ENCODE data around the gene ENPP7.

Gene ENPP7

GRCh38 chr17:79757140-79757745, 26.5 kb downstream of the ENPP7 start:
- no peak for DNase-seq (ENCODE audit: low read depth)
- TF ChIP-seq, protein P1, sequence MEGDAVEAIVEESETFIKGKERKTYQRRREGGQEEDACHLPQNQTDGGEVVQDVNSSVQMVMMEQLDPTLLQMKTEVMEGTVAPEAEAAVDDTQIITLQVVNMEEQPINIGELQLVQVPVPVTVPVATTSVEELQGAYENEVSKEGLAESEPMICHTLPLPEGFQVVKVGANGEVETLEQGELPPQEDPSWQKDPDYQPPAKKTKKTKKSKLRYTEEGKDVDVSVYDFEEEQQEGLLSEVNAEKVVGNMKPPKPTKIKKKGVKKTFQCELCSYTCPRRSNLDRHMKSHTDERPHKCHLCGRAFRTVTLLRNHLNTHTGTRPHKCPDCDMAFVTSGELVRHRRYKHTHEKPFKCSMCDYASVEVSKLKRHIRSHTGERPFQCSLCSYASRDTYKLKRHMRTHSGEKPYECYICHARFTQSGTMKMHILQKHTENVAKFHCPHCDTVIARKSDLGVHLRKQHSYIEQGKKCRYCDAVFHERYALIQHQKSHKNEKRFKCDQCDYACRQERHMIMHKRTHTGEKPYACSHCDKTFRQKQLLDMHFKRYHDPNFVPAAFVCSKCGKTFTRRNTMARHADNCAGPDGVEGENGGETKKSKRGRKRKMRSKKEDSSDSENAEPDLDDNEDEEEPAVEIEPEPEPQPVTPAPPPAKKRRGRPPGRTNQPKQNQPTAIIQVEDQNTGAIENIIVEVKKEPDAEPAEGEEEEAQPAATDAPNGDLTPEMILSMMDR (IDR thresholded peaks at IDR 0.05; ENCODE audit: insufficient read depth, low read depth, low read length, missing control alignments) = no peak
- no peak overlapping the region for H3K4me3 ChIP-seq (ENCODE audit: low read length)

GRCh38 chr17:79758271-79758670, 27.5 kb downstream of the ENPP7 start:
- TF ChIP-seq, protein P1 (IDR thresholded peaks at IDR 0.05; ENCODE audit: insufficient read depth, low read depth, low read length, missing control alignments) = no peak
- H3K4me3 ChIP-seq (ENCODE audit: low read length) = no peak overlapping the region
- DNase-seq (ENCODE audit: low read depth) = no peak

DNA sequence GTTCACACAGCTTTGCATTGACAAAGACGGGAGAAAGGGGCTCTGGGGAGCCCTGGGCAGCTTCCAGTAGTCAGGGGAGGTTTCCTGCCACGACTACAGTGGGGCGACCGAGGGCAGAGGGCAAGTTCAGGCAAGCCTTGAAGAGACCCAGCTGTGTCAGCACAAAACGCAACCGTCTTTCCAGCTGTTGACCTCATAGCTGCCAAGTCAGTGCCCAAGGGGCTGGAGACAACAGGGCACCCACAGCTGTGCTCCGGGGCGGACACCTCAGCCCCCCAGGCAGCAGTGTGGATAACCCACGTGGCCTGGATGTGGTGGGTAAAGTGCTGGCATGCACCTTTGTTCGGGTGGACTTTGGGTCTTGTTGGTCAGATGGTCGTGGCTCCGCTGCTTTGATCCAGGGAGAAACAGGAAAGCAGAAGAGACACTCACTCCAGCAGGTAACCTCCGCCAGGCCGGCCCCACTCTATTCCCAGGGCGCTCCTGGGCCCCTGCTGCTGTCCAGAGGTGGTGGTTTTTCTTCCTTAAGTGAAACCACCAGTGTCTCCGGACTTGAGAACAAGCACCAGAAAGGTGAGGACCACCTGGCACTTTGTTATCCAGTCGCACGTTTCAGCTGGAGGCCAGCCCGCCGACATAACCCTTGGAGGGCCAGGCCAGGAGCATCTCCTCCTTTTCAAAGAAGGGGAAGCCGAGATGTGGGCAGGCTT, 29.6 kb downstream of the ENPP7 start:
- H3K4me3 ChIP-seq (ENCODE audit: low read length) = no peak overlapping the region
- peak; percentile 37 for DNase-seq (ENCODE audit: low read depth)
- TF ChIP-seq, protein P1 (IDR thresholded peaks at IDR 0.05; ENCODE audit: insufficient read depth, low read depth, low read length, missing control alignments) = no peak

DNA sequence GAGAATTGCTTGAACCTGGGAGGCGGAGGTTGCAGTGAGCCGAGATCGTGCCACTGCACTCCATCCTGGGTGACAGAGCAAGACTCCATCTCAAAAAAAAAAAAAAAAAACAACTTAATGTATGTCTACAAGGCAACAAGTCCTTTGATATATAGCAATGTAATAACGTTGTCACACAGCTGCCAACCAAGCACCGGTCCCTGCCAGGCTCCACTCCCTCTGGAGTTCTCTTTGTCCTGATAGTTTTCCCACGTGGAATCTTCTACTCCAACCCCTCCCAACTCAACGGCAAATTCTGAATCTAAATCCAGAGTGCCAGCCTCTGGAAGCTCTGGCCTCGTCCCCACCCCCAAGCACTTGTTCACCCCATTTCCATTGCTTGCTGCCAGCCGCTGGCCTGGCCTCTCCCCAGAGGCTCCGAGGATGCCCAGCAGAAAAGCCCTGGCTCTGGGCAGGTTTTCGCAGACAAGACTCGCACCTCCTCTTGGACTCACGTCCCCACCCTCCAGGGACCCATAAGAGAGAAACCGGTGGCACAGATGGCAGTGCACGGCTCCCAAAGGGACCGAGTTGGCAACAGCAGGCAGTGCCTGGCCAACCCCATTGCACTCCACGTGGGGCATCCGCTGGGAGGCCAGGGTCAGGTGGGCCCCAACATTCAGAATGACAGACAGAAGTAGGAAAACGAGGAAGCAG, 31.3 kb downstream of the ENPP7 start:
- no peak overlapping the region for H3K4me3 ChIP-seq (ENCODE audit: low read length)
- DNase-seq (ENCODE audit: low read depth) = no peak
- TF ChIP-seq, protein P1 (IDR thresholded peaks at IDR 0.05; ENCODE audit: insufficient read depth, low read depth, low read length, missing control alignments) = no peak

GRCh38 chr17:79765708-79766107, 35.0 kb downstream of the ENPP7 start:
- no peak for DNase-seq (ENCODE audit: low read depth)
- TF ChIP-seq, protein P1 (IDR thresholded peaks at IDR 0.05; ENCODE audit: insufficient read depth, low read depth, low read length, missing control alignments) = no peak
- H3K4me3 ChIP-seq (ENCODE audit: low read length) = no peak overlapping the region

GRCh38 chr17:79769570-79770506, 39.1 kb downstream of the ENPP7 start:
- DNase-seq (ENCODE audit: low read depth) = no peak
- TF ChIP-seq, protein P1 (IDR thresholded peaks at IDR 0.05; ENCODE audit: insufficient read depth, low read depth, low read length, missing control alignments) = no peak
- H3K4me3 ChIP-seq (ENCODE audit: low read length) = no peak overlapping the region

Data from epithelial cell of esophagus (primary cell).